ENCODE measurements around the gene HOXA10. TPM values are rescaled to one million over a fixed set of nuclear protein-coding genes. Genes with fewer than 3 reads are reported as not detected.

The HOXA10 gene
- polyA plus RNA-seq, 2 donors, result 0.09 to 0.16 TPM

GRCh38 chr7:27198871-27199801 lies 25.0 kb upstream of the HOXA10 start:
- H3K27me3 ChIP-seq (ENCODE audit: control insufficient read depth in 1 of 2, insufficient read depth in 2 of 2, low read length in 2 of 2), result peaks cover 27 to 62% of the 10 kb centered on the region in 2 donors
- peaks cover 18% of the 10 kb centered on the region in 2 donors for H3K4me1 ChIP-seq (ENCODE audit: control insufficient read depth in 2 of 2, insufficient read depth in 2 of 2, low read length in 1 of 2)
- H3K36me3 ChIP-seq (ENCODE audit: control insufficient read depth in 2 of 2, insufficient read depth in 2 of 2, low read length in 1 of 2), result no peaks in the 10 kb centered on the region
- peaks cover 0 to 3% of the 10 kb centered on the region in 2 donors for H3K9me3 ChIP-seq (ENCODE audit: control insufficient read depth in 2 of 2, insufficient read depth in 1 of 2, low read depth in 1 of 2, low read length in 1 of 2)
- peak overlapping the region; percentile 18 to 60 for H3K4me3 ChIP-seq (ENCODE audit: low read depth in 1 of 2, low read length in 2 of 2)
- H3K27ac ChIP-seq (ENCODE audit: low read depth in 2 of 2, low read length in 1 of 2), result no peak overlapping the region
- 2 to 3% methylated on average over 70 to 93 of the region's 93 CpGs for WGBS, 2 donors

GRCh38 chr7:27198138-27198841 lies 24.2 kb upstream of the HOXA10 start:
- peaks cover 18% of the 10 kb centered on the region in 2 donors for H3K4me1 ChIP-seq (ENCODE audit: control insufficient read depth in 2 of 2, insufficient read depth in 2 of 2, low read length in 1 of 2)
- peaks cover 0 to 3% of the 10 kb centered on the region in 2 donors for H3K9me3 ChIP-seq (ENCODE audit: control insufficient read depth in 2 of 2, insufficient read depth in 1 of 2, low read depth in 1 of 2, low read length in 1 of 2)
- no peak overlapping the region for H3K4me3 ChIP-seq (ENCODE audit: low read depth in 1 of 2, low read length in 2 of 2)
- no peaks in the 10 kb centered on the region for H3K36me3 ChIP-seq (ENCODE audit: control insufficient read depth in 2 of 2, insufficient read depth in 2 of 2, low read length in 1 of 2)
- WGBS, 2 donors, result 14 to 16% methylated on average over 29 of the region's 29 CpGs
- peaks cover 33 to 65% of the 10 kb centered on the region in 2 donors for H3K27me3 ChIP-seq (ENCODE audit: control insufficient read depth in 1 of 2, insufficient read depth in 2 of 2, low read length in 2 of 2)
- no peak overlapping the region for H3K27ac ChIP-seq (ENCODE audit: low read depth in 2 of 2, low read length in 1 of 2)

- 25 to 28% methylated on average over 18 of the region's 18 CpGs for WGBS, 2 donors
- H3K27ac ChIP-seq (ENCODE audit: low read depth in 2 of 2, low read length in 1 of 2), result no peak overlapping the region
- H3K4me1 ChIP-seq (ENCODE audit: control insufficient read depth in 2 of 2, insufficient read depth in 2 of 2, low read length in 1 of 2), result peaks cover 18 to 21% of the 10 kb centered on the region in 2 donors
- no peak overlapping the region for H3K4me3 ChIP-seq (ENCODE audit: low read depth in 1 of 2, low read length in 2 of 2)
- H3K27me3 ChIP-seq (ENCODE audit: control insufficient read depth in 1 of 2, insufficient read depth in 2 of 2, low read length in 2 of 2), result peaks cover 33 to 65% of the 10 kb centered on the region in 2 donors
- no peaks in the 10 kb centered on the region for H3K36me3 ChIP-seq (ENCODE audit: control insufficient read depth in 2 of 2, insufficient read depth in 2 of 2, low read length in 1 of 2)
- H3K9me3 ChIP-seq (ENCODE audit: control insufficient read depth in 2 of 2, insufficient read depth in 1 of 2, low read depth in 1 of 2, low read length in 1 of 2), result peaks cover 0 to 3% of the 10 kb centered on the region in 2 donors
Observed at GRCh38 chr7:27197137-27198042, 23.3 kb upstream of the HOXA10 start.

DNA sequence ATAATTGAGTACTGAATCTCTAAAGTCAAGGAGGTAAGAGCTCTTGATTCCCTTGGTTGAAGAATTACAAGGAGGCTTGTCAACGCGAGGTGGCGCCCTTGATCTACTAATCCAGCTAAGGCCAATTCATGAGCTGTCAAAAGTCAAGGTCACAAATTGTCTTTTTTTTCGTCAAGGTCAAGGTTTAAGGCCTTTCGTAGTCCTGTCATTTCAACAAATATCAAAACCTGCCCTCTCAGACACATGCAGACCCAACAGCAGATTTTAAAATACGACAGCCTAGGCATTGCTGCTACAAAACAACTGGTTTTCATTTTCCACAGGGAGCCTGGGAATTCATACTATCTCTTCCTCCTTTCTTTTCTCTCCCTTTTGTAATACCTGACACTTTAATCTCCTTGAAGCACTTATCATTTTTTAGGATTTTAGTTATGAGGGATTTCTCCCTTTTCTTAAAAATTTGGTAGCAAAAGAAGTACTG lies 22.2 kb upstream of the HOXA10 start:
- Histone ChIP-seq H3K4me1 (ENCODE audit: control insufficient read depth in 2 of 2, insufficient read depth in 2 of 2, low read length in 1 of 2) (peaks cover 19 to 25% of the 10 kb centered on the region in 2 donors), H3K27me3 (ENCODE audit: control insufficient read depth in 1 of 2, insufficient read depth in 2 of 2, low read length in 2 of 2) (peaks cover 38 to 66% of the 10 kb centered on the region in 2 donors), H3K9me3 (ENCODE audit: control insufficient read depth in 2 of 2, insufficient read depth in 1 of 2, low read depth in 1 of 2, low read length in 1 of 2) (peaks cover 0 to 3% of the 10 kb centered on the region in 2 donors), H3K4me3 (ENCODE audit: low read depth in 1 of 2, low read length in 2 of 2) (no peak overlapping the region), H3K36me3 (ENCODE audit: control insufficient read depth in 2 of 2, insufficient read depth in 2 of 2, low read length in 1 of 2) (no peaks in the 10 kb centered on the region), H3K27ac (ENCODE audit: low read depth in 2 of 2, low read length in 1 of 2) (no peak overlapping the region)
- 3% methylated on average over 6 of the region's 6 CpGs for WGBS, 2 donors

DNA sequence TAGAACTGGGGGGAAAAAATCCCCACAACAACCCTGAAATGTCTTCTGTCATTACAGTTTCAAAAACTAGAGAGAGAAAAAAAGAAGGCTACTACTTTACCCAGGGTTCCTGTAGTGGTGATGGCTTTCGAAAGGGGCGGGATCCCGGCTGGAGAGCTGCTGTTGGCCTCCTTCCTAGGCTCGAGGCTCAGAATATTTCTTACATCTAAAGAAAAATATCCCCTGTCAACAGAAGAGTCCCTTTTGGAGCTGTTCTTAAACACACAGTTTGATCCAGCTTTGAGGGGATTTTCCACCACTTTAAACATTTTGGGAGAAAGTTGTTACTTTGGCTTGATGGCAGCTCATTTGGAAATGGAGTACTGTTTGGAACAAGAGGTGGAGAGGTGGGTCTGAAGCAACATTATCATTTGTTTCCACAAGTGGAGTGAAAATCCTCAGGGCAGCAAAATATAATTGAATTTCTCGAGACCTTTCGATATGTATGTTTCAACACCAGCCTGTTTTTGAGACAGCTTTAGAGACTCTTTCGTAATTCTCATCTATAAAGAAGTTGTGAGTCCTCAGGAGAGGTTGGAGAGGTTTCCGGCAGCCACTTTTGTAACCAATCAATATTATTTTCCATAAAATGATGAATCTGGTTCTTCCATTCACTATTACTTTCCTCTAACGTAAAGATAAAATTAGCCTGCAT lies 20.7 kb upstream of the HOXA10 start:
- Histone ChIP-seq H3K4me1 (ENCODE audit: control insufficient read depth in 2 of 2, insufficient read depth in 2 of 2, low read length in 1 of 2) (peaks cover 13 to 17% of the 10 kb centered on the region in 2 donors), H3K4me3 (ENCODE audit: low read depth in 1 of 2, low read length in 2 of 2) (no peak overlapping the region), H3K27me3 (ENCODE audit: control insufficient read depth in 1 of 2, insufficient read depth in 2 of 2, low read length in 2 of 2) (peaks cover 41 to 62% of the 10 kb centered on the region in 2 donors), H3K9me3 (ENCODE audit: control insufficient read depth in 2 of 2, insufficient read depth in 1 of 2, low read depth in 1 of 2, low read length in 1 of 2) (peaks cover 0 to 3% of the 10 kb centered on the region in 2 donors), H3K27ac (ENCODE audit: low read depth in 2 of 2, low read length in 1 of 2) (no peak overlapping the region), H3K36me3 (ENCODE audit: control insufficient read depth in 2 of 2, insufficient read depth in 2 of 2, low read length in 1 of 2) (no peaks in the 10 kb centered on the region)
- 33 to 35% methylated on average over 9 of the region's 9 CpGs for WGBS, 2 donors

- Histone ChIP-seq H3K27ac (ENCODE audit: low read depth in 2 of 2, low read length in 1 of 2) (no peak overlapping the region), H3K4me3 (ENCODE audit: low read depth in 1 of 2, low read length in 2 of 2) (no peak overlapping the region), H3K27me3 (ENCODE audit: control insufficient read depth in 1 of 2, insufficient read depth in 2 of 2, low read length in 2 of 2) (peaks cover 34 to 60% of the 10 kb centered on the region in 2 donors), H3K4me1 (ENCODE audit: control insufficient read depth in 2 of 2, insufficient read depth in 2 of 2, low read length in 1 of 2) (peaks cover 11 to 17% of the 10 kb centered on the region in 2 donors), H3K9me3 (ENCODE audit: control insufficient read depth in 2 of 2, insufficient read depth in 1 of 2, low read depth in 1 of 2, low read length in 1 of 2) (peaks cover 0 to 5% of the 10 kb centered on the region in 2 donors), H3K36me3 (ENCODE audit: control insufficient read depth in 2 of 2, insufficient read depth in 2 of 2, low read length in 1 of 2) (no peaks in the 10 kb centered on the region)
- WGBS, 2 donors, result 45 to 53% methylated on average over 2 of the region's 2 CpGs
Observed at GRCh38 chr7:27194002-27194352, 19.9 kb upstream of the HOXA10 start.

DNA sequence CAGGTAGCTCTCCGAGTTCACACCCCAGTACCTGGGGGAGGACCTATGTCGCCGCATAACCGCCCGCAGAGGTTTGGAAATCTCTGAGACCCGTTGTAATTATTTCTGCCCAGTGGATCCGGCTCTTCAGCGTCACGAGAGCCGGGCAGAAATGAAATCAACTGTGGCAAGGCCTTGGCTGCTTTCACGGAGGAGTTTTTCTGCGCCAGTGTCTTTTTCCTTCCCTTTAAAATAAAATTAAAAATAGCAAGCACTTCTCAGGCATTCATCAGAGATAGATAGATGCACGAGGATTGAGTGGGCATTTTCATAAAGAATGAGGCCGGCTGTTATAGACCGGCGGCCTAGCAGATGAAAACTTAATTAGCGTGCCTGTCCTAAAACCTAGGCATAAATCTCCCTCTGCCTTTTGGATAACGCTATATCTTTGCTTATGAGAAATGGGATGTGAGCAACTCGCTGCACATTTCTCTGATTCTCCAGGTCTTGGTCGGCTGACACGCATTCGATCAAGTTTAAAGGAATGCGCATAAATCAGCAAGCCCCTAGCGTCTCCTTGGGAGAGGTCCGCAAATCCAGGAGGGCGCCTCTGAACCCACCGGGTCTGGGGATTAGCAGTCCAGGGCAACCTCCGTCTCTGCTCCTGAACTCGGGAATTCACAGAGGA lies 19.3 kb upstream of the HOXA10 start:
- Histone ChIP-seq H3K36me3 (ENCODE audit: control insufficient read depth in 2 of 2, insufficient read depth in 2 of 2, low read length in 1 of 2) (no peaks in the 10 kb centered on the region), H3K9me3 (ENCODE audit: control insufficient read depth in 2 of 2, insufficient read depth in 1 of 2, low read depth in 1 of 2, low read length in 1 of 2) (peaks cover 0 to 3% of the 10 kb centered on the region in 2 donors), H3K27me3 (ENCODE audit: control insufficient read depth in 1 of 2, insufficient read depth in 2 of 2, low read length in 2 of 2) (peaks cover 29 to 59% of the 10 kb centered on the region in 2 donors), H3K4me1 (ENCODE audit: control insufficient read depth in 2 of 2, insufficient read depth in 2 of 2, low read length in 1 of 2) (peaks cover 14 to 15% of the 10 kb centered on the region in 2 donors), H3K27ac (ENCODE audit: low read depth in 2 of 2, low read length in 1 of 2) (no peak overlapping the region), H3K4me3 (ENCODE audit: low read depth in 1 of 2, low read length in 2 of 2) (peak overlapping the region in 1 of 2 donors; percentile 37)
- WGBS, 2 donors, result 18 to 23% methylated on average over 29 of the region's 29 CpGs

DNA sequence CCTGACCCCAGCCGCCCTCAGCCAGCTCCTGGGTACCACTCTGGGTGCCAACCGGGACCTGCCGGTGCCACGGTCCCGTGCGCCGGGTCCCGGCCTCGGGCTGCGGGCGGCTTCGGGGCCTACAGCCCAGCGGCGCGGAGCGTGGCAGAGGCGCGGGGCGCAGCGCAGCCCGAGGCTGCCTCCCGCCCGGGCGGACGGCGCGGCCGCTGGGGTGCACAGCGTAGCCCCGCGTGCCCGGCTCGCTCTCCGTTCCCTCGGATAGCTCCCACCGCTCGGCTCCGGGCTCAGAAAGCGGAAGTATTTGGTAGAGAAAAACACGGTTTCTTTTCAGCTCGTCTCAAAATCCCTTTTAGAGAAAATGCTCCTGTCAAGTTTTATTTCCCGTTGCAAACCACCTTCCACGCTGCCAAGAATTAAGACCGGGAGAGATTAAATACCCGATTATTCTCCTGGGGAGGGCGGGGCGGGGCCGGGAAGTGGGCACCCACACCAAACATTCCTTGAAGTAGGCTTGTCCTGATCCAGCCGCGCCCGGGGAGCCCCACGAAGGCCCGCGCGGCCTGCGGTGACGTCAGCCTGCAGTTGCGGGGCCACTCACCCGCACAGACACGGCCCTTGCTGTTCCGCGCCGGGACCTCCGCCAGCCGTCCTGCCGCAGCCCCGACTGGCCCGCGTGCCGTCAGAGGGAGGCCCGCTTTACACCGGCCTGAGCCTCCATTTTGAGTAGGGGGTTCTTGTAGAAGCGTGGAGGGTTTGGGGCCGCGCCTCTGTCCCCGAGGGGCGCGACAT lies 18.6 kb upstream of the HOXA10 start:
- peaks cover 28 to 59% of the 10 kb centered on the region in 2 donors for H3K27me3 ChIP-seq (ENCODE audit: control insufficient read depth in 1 of 2, insufficient read depth in 2 of 2, low read length in 2 of 2)
- H3K36me3 ChIP-seq (ENCODE audit: control insufficient read depth in 2 of 2, insufficient read depth in 2 of 2, low read length in 1 of 2), result no peaks in the 10 kb centered on the region
- H3K4me3 ChIP-seq (ENCODE audit: low read depth in 1 of 2, low read length in 2 of 2), result peak overlapping the region; percentile 18 to 37
- H3K4me1 ChIP-seq (ENCODE audit: control insufficient read depth in 2 of 2, insufficient read depth in 2 of 2, low read length in 1 of 2), result peaks cover 18 to 22% of the 10 kb centered on the region in 2 donors
- WGBS, 2 donors, result 3% methylated on average over 75 to 78 of the region's 78 CpGs
- no peak overlapping the region for H3K27ac ChIP-seq (ENCODE audit: low read depth in 2 of 2, low read length in 1 of 2)
- H3K9me3 ChIP-seq (ENCODE audit: control insufficient read depth in 2 of 2, insufficient read depth in 1 of 2, low read depth in 1 of 2, low read length in 1 of 2), result peaks cover 0 to 2% of the 10 kb centered on the region in 2 donors
